ENCODE results near the gene PRPF38B.

The PRPF38B gene

GRCh38 chr1:108718927-108719655, 27.0 kb downstream of the PRPF38B start:
- DNase-seq, result no peak

- no peak for DNase-seq
Observed at GRCh38 chr1:108719656-108720435, 27.7 kb downstream of the PRPF38B start.

- DNase-seq, result no peak
Observed at GRCh38 chr1:108722292-108722691, 30.2 kb downstream of the PRPF38B start.

GRCh38 chr1:108725906-108726305, 33.8 kb downstream of the PRPF38B start:
- no peak for DNase-seq

GRCh38 chr1:108728327-108728923, 36.3 kb downstream of the PRPF38B start:
- no peak for DNase-seq

- no peak for DNase-seq
Observed at GRCh38 chr1:108729481-108729880, 37.4 kb downstream of the PRPF38B start.

GRCh38 chr1:108732398-108732797, 40.3 kb downstream of the PRPF38B start:
- no peak for DNase-seq

- DNase-seq, result no peak
Observed at GRCh38 chr1:108734171-108734865, 42.2 kb downstream of the PRPF38B start.

- DNase-seq, result no peak
Observed at GRCh38 chr1:108742253-108742652, 50.1 kb downstream of the PRPF38B start.

- DNase-seq, result no peak
Observed at GRCh38 chr1:108745980-108746381, 53.9 kb downstream of the PRPF38B start.

- DNase-seq, result peak; percentile 98
Observed at GRCh38 chr1:108746382-108747170, 54.5 kb downstream of the PRPF38B start, which contains the start of gene STXBP3. STXBP3 (plus strand) TSS chr1:108746674; CDS start chr1:108746738, 64 bp downstream.

GRCh38 chr1:108747171-108747850, 55.2 kb downstream of the PRPF38B start:
- no peak for DNase-seq

- DNase-seq, result no peak
Observed at GRCh38 chr1:108747898-108748297, 55.8 kb downstream of the PRPF38B start.

GRCh38 chr1:108749081-108749480, 57.0 kb downstream of the PRPF38B start:
- no peak for DNase-seq

- no peak for DNase-seq
Observed at GRCh38 chr1:108750476-108751181, 58.5 kb downstream of the PRPF38B start.
